Activated gamma-delta T cell treated with Interleukin-2 at 50 U/mL for 16 hours (primary cell): ENCODE measurements around the gene XRCC5.

Experiments used
- DNase-seq: peaks from one replicate; pipeline ENCODE4 v3.0.0-alpha.2; 2020

XRCC5 gene

DNA sequence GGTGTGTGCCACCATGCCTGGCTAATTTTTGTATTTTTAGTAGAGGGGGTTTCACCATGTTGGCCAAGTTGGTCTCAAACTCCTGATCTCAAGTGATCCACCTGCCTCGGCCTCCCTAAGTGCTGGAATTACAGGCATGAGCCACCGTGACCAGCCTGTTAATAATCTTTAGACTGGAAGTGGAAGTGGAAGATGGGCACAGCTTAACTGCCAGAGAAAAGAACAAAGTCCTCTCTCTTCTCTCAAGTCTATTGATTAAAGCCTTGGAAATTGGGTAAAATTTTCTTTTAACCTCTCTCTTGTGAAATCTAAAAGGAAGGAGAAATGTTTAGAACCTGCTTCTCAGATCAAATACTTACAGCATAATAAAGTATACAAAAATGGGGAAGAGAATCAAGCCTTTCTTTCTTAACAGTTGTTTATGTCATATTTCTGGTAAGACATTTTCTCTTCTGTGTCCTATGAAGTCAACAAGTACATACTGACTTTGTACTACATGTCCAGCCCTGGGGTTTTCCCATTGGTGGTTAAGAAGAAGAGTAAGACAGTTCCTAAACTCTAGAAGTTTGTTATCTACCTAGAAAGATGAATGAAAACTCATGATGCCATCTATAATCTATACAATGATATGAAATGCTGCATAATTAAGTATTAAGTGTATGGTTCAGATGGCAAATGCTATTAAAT is 22.8 kb upstream of the XRCC5 start:
- no peak for DNase-seq

DNA sequence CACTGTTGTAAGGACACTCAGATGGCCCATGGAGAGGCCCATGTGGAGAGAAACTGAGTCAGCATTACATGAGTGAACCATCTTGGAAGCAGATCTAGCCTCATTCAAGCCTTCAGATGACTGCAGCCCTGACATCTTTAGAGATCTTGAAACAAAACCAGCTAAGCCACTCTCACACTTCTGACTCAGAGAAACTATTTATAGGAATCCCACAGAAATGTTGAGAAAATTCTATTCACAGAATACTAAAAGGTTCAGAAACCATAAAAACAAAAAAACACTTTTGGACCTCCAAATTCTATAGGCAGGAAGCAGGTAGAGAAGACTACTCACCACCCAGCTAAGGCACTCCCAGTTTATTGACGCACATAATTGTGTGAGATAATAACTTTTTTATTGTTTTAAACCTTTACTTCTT is 18.8 kb upstream of the XRCC5 start:
- DNase-seq = no peak

DNA sequence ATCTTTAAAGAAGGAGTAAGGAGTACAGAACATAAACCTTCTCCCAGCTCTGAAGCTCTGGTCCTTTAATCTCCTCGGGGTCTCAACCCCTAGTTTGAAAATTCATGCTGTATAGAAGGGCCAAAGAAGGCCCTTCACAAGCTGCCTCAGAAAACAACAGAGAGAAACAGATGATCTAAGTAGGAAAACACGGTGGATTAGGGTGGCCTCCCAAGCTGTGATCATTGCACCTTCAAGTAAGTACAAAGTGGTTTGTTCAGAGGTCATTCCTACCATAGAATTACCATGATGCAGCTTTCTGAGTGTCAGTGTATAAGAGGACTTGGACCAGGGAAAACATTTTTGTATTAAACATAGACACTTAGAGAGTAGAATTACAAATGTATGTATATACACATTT is 16.5 kb upstream of the XRCC5 start:
- DNase-seq = no peak

DNA sequence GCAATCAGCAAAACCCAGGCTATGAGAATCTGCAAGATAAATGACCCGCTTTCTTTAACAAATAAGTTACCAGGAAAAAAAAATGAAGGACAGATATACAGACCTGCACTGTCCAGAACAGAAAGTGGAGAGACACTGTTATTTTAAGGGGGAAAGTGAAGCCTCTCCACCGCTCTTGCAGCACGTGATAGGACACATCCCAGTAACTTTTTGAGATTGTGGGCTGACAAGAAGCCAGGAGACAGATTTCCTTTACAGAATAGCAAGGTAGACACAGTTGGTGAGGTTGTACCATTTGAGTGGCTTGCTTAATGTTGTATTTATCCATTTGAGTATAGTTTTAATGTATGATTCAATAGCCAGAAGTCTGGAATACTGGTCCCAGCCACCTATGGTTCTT is 14.4 kb upstream of the XRCC5 start:
- no peak for DNase-seq

DNA sequence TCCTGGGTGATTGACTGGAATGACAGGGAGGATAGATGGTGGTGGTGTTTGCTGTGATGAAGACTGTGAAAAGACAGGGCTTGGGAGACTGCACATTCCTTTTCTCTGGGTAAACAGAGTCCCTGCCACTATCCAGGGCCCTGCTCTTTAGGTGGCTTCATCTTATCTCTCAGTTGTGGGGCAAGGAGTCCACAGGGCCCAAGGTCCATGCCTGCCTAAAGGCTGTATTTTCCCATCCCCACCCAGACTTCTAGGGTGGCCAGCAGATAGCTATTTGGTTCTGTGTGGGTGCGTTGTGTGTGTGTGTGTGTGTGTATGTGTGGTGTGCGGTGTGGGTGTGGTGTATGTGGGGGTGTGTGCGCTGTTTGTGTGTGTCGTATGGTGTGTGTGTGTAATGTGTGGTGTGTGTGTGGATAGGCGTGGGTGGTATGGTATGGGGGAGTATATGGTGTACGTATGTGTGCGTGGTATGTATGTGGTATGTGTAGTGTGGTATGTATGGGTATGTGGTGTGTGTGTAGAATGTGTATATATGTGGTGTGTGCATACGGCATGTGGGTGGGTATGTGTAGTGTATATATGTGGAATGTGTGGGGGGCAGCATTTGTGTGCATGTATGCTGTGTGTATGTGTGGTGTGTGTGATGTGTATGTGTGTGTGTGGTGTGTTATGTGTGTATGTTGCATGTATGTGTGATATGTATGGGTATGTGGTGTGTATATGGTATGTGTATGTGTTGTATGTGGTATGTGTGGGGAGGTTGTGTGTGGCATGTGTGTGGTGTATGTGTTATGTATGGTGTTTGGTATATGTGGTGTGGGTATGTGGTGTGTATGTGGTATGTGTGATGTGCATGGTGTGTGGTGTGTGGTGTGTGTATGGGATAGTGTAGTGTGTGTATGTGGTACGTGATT is 10.5 kb upstream of the XRCC5 start:
- DNase-seq = no peak

DNA sequence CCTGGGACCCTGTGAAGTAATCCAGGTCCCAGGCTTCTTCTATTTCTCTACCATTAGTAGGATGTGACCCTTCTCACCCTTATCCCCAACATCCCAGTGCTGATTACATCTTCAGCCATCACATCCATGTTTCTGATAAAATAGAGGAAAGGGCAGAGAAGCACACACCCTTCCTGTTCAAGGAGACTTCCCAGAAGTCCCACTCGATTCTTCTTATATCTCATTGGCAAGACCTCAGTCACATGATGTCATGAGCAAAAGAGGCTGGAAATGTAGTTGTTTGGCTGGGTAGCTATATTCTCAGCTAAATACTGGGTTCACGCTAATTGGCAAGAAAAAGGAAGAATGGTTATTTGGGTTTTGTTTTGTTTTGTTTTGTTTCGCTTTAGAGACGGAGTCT is 8.0 kb upstream of the XRCC5 start:
- no peak for DNase-seq

DNA sequence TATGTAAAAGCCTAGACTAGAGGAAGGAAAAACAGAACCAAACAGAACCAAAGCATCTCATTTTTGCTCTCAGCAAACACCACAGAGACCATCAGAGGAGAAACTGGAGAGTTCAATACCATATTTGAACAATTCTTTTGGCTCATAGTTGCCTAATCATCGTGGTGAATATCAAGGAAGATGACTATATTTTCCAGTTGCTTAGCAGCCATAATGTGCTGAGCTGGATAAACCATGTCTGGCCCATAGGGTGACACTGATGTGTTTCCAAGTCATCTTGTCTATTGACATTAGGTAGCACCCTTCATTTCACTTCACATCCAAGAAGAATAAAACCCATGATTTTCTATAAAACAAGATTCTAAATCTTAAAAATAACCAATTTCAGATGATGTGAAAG is 5.9 kb upstream of the XRCC5 start:
- DNase-seq = no peak

DNA sequence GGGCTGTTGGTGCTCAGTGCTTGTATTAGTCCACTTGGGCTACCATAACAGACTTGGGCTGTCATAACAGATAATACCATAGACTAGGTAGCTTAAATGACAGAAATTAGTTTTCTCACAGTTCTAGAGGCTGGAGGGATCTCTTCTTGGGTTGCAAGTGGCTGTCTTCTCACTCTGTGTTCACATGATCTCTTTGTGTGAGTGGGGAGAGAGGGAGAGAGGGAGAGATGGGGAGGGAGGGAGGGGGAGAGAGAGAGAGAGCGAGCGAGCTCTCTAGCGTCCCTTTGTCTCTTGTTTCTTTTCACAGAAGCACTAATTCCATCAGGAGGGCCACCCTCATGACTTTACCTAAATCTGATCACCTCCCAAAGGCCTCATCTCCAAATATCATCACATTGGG is 4.5 kb upstream of the XRCC5 start:
- DNase-seq = no peak

DNA sequence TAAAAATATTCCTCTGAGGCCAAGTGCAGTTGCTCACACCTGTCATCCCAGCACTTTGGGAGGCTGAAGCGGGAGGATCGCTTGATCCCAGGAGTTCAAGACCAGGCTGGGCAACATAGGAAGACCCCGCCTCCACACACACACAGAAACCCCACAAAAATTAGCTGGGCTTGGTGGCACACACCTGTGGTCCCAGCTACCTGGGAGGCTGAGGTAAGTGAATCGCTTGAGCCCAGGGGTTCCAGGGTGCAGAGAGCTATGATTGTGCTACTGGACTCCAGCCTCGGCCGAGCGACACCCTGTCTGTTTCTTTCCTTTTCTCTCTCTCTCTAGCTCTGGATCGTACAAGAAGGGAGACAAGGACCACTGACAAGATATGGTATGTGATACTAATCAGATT is 1.8 kb upstream of the XRCC5 start:
- DNase-seq = no peak

DNA sequence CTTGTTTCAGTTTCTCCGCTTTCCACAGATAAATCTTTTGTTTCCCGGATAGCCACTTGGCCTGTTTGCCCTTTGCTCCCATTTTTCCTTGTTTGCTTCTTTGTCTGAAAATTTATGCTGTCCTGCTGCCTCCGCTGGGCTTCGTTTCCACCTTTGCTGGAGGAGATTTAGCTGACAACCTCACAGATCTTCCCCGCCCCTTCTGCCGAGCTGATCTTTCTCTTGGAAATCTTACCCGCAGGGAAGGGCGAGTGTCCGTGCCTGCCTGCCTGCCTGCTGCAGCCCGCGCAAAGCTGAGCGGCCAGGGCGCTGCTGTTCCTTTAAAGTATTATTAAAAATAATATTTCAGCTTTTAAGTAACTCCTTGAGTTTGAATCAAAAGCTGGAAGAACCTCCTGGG is 1.4 kb upstream of the XRCC5 start:
- DNase-seq = no peak

DNA sequence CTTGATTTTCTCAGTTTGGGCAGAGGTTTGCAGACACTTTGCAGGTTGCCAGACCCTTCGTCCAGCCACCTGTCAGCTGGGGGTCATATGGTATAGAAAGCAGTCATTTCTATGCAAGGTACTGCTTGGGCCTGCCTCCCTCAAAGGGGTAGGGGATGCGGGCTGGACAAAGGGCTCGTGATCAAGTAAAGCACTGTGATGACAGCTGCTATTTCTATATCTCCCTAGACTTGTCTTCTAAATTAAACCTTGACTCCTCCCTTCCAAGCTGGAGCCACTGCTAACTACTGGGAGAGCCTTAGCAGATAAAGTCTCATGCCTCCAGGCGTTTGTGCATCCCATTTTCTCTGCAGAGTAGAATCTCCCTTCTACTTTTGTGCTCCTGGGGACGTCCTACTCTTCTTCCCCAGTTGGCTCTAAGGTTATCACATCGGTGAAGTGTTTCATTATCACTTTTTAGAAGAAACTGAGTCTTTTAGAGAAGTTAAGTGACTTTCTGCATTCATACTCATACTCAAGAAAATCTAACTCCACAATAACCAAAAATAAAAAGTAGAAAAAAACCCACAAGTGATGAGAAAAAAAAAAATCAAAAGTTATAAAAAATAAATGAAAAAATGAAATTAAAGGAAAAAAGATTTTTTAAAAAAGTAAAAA is 710 bp upstream of the XRCC5 start:
- no peak for DNase-seq

DNA sequence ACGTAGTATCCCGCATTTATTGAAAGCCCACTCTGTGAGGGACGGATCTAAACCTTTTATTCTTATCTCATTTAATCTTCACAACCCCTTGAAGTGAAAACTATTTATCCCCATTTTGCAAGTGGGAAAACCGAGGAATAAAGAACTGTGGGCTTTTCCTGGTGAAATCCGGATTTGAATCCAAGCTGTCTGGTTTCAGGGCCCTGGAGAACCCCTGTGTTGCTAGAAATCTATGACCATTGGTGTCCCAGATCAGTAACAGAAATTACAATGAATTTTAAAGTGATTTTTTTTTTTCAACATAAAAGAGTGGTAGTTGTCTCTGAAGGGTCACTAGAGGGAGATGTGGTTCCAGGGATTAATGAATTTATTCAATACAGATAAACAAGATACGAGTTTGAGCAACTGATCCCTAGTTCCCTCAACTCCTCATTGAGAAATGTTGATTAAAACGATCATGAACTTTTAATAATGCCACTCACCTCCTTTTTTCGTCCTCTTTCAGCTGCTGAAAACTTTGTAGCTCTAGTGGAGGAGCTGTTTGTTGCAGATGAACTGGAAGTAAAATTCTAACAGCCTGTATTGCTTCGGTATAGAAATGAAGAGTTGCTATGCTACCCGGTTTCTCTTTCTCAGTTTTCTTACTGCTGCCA is 940 bp downstream of the XRCC5 start:
- no peak for DNase-seq

DNA sequence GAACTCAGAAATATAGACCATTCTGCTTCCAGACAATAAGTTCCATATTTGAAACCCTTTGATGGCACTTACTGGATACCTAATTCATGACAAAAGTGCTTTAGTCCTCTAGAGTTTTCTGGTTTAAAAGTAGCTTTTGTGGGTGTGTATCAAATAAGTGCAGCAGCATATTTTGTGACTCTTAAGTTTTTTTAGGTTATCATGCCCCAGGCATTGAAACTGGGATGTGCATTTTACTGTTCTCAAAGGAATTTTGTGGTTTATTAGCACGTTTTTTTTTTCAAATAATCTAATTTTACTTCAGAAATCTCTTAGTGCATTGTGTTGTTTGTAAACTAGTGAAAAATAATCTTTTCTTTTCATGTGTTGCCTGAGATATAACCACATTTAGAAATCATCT is 1.5 kb downstream of the XRCC5 start:
- no peak for DNase-seq

DNA sequence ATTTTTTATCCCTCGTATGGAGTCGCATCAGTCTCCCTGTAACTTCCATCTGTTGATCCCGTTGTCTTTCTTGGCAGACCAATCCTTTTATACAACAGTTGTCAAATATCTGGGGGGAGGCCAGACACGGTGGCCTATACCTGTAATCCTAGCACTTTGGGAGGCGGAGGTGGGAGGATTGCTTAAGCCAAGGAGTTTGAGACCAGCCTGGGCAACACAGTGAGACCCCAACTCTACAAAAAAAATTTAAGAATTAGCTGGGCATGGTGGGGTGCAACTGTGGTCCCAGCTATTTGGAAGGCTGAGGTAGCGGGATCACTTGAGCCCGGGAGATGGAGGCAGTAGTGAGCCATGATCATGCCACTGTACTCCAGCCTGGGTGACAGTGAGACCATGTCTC is 2.0 kb downstream of the XRCC5 start:
- no peak for DNase-seq

DNA sequence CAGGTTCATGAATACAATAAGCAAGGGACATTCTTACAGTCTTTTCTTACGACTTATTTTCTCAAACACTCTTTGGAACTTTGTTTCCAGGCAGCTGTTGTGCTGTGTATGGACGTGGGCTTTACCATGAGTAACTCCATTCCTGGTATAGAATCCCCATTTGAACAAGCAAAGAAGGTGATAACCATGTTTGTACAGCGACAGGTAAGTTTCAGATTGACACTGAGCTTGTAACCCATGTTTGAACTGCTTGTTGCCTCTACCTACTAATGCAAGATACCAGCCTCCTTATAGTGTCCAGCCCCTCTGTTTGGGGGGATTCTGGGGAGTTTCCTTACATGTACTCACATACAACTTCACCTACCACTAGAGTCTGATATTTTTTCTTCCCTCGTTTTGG is 3.8 kb downstream of the XRCC5 start:
- DNase-seq = no peak

DNA sequence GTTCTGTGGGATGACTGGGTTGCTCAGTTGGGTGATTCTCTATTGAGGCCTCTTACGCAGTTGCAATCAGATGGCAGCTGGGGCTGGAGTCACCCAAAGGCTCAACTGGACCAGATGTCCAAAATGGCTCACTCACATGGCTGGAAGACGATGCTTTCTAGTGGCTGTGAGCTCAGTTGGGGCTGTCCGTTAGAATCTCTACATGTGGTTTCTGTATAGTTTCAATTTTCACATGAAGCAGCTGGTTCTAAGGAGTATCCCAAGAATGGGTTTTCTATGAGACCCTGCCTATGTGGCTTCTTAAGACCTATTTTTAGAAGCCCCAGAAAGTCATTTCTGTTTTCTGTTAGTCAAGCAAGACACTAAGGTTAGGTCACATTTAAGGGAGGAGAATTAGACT is 4.4 kb downstream of the XRCC5 start:
- DNase-seq = no peak

DNA sequence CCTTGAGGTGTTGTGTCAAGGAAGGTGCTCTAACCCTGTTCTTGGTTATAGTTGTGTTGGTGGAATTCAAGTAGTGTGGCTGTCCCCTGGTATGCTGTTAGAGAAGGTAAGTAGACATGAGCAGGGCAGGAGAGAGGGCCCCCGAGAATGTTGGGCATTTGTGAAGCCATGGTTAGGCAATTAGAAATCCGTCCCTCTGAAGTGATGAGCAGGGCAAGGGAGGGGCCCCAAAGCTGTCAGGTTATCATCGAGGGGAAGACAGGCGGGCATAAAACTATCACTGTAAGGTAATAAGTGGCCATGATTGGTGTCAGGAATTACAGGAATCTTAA is 5.2 kb downstream of the XRCC5 start:
- no peak for DNase-seq

DNA sequence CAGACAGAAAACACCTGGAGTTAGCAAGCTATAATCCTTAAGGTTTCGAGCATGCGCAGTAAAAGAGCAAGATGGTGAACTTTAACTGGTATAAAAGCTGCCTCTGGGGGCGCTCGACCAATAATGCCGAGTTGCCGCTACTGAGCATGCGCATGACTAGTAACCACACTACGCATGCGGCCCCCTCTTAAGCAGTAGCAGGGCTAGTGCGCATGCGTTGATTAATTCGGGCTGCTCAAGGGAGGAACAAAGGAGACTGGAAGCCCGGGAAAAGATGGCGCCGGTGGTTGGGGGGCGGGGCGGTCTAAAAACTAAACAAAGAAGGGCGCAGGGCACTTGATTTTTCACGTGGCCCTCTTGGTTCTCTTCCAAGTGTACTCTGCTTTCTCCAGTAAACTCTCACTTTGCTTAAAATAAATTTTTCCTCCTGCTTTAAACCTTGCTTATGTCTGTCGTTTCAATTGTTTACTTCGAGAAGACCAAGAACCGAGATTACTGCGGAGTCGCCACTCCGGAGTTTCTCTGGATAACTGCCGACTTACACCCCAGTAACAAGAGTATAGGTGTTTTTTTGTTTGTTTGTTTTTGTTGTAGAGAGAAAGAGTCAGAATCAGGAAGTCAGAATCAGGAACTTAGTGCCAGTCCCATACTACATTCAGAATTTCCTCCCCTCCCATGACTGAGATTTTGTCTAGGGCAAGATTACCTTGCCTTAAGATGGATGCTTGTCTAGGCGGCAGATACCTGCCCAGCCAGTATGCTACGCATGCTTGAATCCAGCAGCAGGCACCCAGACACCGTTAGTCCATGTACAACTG is 5.8 kb downstream of the XRCC5 start:
- DNase-seq = peak; percentile 96

DNA sequence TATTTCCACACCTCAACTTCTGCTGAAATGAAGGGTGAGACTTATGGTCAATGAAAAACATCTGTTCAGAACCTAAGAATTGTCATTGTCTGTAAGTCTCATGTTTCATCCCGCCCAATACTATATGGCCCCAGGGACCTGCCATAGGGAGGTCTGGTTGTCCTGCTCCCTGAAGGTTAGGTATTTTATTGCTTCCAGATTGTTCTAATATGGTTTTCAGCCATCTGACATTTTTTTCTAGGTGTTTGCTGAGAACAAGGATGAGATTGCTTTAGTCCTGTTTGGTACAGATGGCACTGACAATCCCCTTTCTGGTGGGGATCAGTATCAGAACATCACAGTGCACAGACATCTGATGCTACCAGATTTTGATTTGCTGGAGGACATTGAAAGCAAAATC is 7.3 kb downstream of the XRCC5 start:
- DNase-seq = no peak

DNA sequence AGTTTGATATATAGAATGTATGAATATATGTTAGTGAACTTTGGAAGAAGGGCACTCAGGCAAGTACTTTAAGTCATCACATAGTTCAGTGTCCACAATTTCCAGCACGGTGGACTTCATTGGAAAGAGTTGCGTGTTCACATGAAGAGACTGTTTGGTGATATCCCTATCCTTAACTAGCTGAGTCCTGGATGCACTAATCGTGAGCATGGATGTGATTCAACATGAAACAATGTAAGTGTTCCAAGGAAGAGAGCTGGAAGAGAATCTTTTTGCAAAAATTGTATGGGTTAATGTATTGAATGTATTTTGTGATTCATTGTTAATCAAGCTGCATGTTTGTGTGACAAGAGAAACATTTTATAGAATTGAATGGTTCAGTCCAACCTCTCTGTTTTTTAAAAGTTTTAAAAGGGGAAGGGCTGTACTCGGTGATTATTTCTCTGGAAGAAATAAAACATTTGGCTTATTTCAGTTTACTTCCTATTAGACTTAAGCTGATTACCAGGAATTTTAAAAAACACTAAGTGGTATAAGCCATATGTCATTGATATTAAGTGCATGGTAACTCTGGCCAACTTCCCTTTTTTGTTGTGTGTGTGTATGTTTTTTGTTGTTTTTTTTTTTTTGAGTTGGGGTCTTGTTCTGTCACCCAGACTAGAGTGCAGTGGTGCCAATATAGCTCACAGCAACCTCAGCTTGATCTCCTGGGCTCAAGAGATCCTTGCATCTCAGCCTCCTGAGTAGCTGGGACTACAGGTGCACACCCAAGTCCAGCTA is 8.6 kb downstream of the XRCC5 start:
- DNase-seq = no peak

DNA sequence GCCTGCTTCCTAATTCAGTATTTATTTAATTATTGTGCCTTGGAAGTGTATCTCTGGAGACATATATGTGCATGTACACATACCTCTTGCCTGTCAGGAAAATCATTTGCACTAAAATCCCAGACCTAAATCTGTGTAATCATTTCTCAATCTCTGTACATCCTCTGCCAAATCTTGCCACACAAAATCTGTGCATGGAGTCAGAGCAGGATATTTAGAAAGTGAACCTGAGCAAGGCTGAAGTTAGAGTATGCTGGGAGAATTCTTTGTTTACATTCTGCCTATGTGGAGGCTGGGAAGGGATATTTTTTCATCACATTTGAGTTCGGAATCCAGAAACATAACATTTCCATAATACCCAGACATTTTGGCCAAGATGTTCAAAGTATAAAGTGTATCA is 9.3 kb downstream of the XRCC5 start:
- no peak for DNase-seq

DNA sequence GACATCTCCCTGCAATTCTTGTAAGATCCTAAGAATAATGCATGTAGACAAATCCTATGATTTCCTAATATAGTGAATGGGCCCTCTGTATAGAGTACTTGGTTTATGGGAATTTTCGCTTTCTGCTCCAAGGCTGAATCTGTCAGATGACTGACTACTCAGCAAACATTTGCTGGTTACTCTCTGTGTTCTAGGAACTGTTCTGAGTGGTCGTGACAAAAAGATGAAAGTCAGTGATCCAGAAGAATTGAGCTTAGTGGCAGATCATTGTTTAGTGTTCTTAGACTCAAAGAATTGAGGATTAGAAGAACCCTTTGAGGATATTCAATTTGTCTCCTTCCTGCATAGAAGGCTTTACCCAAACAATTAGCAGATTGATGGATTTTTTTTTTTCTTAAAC is 10.0 kb downstream of the XRCC5 start:
- DNase-seq = no peak
